ENCODE results near the gene DUOX1. TPM values are rescaled to one million over a fixed set of nuclear protein-coding genes. Genes with fewer than 3 reads are reported as not detected.

The DUOX1 gene
- polyA plus RNA-seq, 3 donors, result 0.22 TPM; not detected in 2

- no peak overlapping the region for H3K4me3 Mint-ChIP-seq
- TF ChIP-seq CTCF (IDR thresholded peaks at IDR 0.05), result peak; percentile 24
- Histone ChIP-seq H3K36me3 (replicated peaks in 1 of 2; ENCODE audit: control insufficient read depth in 1 of 2, insufficient read depth in 2 of 2, low read length in 2 of 2) (no peaks in the 10 kb centered on the region), H3K9me3 (replicated peaks in 1 of 2; ENCODE audit: control insufficient read depth in 1 of 2, insufficient read depth in 1 of 2, low read length in 2 of 2) (no peaks in the 10 kb centered on the region), H3K4me2 (replicated peaks; ENCODE audit: extremely low read depth, low read length, poor library complexity, severe bottlenecking) (no peak overlapping the region), H3K4me1 (ENCODE audit: control insufficient read depth in 1 of 2, insufficient read depth in 2 of 2, low read length in 2 of 2) (no peaks in the 10 kb centered on the region), H3K4me3 (replicated peaks in 1 of 3; ENCODE audit: low read depth in 2 of 3, low read length in 3 of 3) (no peak overlapping the region), H3K79me2 (ENCODE audit: insufficient read depth, low read length) (no peaks in the 10 kb centered on the region), H3K9ac (ENCODE audit: insufficient read depth, low read length, poor library complexity, severe bottlenecking) (no peak overlapping the region), H2AFZ (ENCODE audit: insufficient read depth, low read depth, low read length, poor library complexity, severe bottlenecking) (no peak overlapping the region), H3K27ac (ENCODE audit: low read depth in 1 of 2, low read length in 2 of 2) (no peak overlapping the region), H4K20me1 (ENCODE audit: insufficient read depth, low read length) (no peaks in the 10 kb centered on the region), H3K27me3 (ENCODE audit: control insufficient read depth in 2 of 2, insufficient read depth in 2 of 2, low read length in 2 of 2) (no peaks in the 10 kb centered on the region)
- DNase-seq, result no peak
- H3K36me3 Mint-ChIP-seq, result no peaks in the 10 kb centered on the region
- H3K27me3 Mint-ChIP-seq (ENCODE audit: low read depth in 3 of 3), result peaks cover 0 to 5% (median 4%) of the 10 kb centered on the region in 3 donors
- H3K27ac Mint-ChIP-seq, result no peak overlapping the region
- 100% methylated on average over 1 of the region's 1 CpG for WGBS (ENCODE audit: insufficient coverage)
- no peaks in the 10 kb centered on the region for H3K9me3 Mint-ChIP-seq
- no peaks in the 10 kb centered on the region for H3K4me1 Mint-ChIP-seq
- intact Hi-C loops (cut with micrococcal nuclease), result no loop called here
These were observed 42.3 kb upstream of the DUOX1 start for GRCh38 chr15:45087513-45087912.

- no peaks in the 10 kb centered on the region for H3K79me2 ChIP-seq (ENCODE audit: insufficient read depth, low read length)
- no peaks in the 10 kb centered on the region for H3K4me1 ChIP-seq (ENCODE audit: control insufficient read depth in 1 of 2, insufficient read depth in 2 of 2, low read length in 2 of 2)
- intact Hi-C loops (cut with micrococcal nuclease), result no loop called here
- H4K20me1 ChIP-seq (ENCODE audit: insufficient read depth, low read length), result no peaks in the 10 kb centered on the region
- no peak overlapping the region for H3K4me3 ChIP-seq (replicated peaks in 1 of 3; ENCODE audit: low read depth in 2 of 3, low read length in 3 of 3)
- no peaks in the 10 kb centered on the region for H3K9me3 ChIP-seq (replicated peaks in 1 of 2; ENCODE audit: control insufficient read depth in 1 of 2, insufficient read depth in 1 of 2, low read length in 2 of 2)
- no peaks in the 10 kb centered on the region for H3K36me3 ChIP-seq (replicated peaks in 1 of 2; ENCODE audit: control insufficient read depth in 1 of 2, insufficient read depth in 2 of 2, low read length in 2 of 2)
- no peak overlapping the region for H3K9ac ChIP-seq (ENCODE audit: insufficient read depth, low read length, poor library complexity, severe bottlenecking)
- no peaks in the 10 kb centered on the region for H3K9me3 Mint-ChIP-seq
- DNase-seq, result no peak
- H3K36me3 Mint-ChIP-seq, result no peaks in the 10 kb centered on the region
- no peak overlapping the region for H3K27ac ChIP-seq (ENCODE audit: low read depth in 1 of 2, low read length in 2 of 2)
- peak overlapping the region in 1 of 2 donors; percentile 10 for H3K4me3 Mint-ChIP-seq
- H3K27ac Mint-ChIP-seq, result no peak overlapping the region
- no CpG with 5 or more reads among the region's 10 CpGs for WGBS (ENCODE audit: insufficient coverage)
- H3K27me3 Mint-ChIP-seq (ENCODE audit: low read depth in 3 of 3), result peaks cover 0 to 9% (median 5%) of the 10 kb centered on the region in 3 donors
- H2AFZ ChIP-seq (ENCODE audit: insufficient read depth, low read depth, low read length, poor library complexity, severe bottlenecking), result no peak overlapping the region
- H3K4me1 Mint-ChIP-seq, result peaks cover 2% of the 10 kb centered on the region
- no peak overlapping the region for H3K4me2 ChIP-seq (replicated peaks; ENCODE audit: extremely low read depth, low read length, poor library complexity, severe bottlenecking)
- H3K27me3 ChIP-seq (ENCODE audit: control insufficient read depth in 2 of 2, insufficient read depth in 2 of 2, low read length in 2 of 2), result no peaks in the 10 kb centered on the region
- no peak for TF ChIP-seq CTCF (IDR thresholded peaks at IDR 0.05)
These were observed 40.7 kb upstream of the DUOX1 start for GRCh38 chr15:45088801-45089711.

Measured in CD14-positive monocyte (primary cell).